HG03066 (cell line): ENCODE results near the gene RASD2.
"Not testable (repeated sequence)": the region's sequence is repeated elsewhere in the genome, so short reads cannot be mapped to it uniquely, and the experiment has no call there.

Source experiments
- ATAC-seq: cut with Tn5 transposase; IDR thresholded peaks from one replicate; pipeline ENCODE4 v1.9.1; 2021; ENCODE audit warnings: low read depth; ENCODE audit not compliant: unreplicated experiment

The RASD2 gene

GRCh38 chr22:35540595-35541253, at the start of gene RASD2:
RASD2 (plus strand) TSS chr22:35540831; CDS start chr22:35546810, 5,979 bp downstream.
- ATAC-seq = no peak

- ATAC-seq = not testable (repeated sequence)
Observed at GRCh38 chr22:35491061-35491907, 49.3 kb upstream of the RASD2 start.

GRCh38 chr22:35491908-35492380, 48.7 kb upstream of the RASD2 start:
- no peak for ATAC-seq

- ATAC-seq = no peak
Observed at GRCh38 chr22:35493074-35493473, 47.6 kb upstream of the RASD2 start.

- ATAC-seq = not testable (repeated sequence)
Observed at GRCh38 chr22:35495711-35496110, 44.9 kb upstream of the RASD2 start.

GRCh38 chr22:35496768-35497312, 43.8 kb upstream of the RASD2 start:
- ATAC-seq = no peak

- ATAC-seq = no peak
Observed at GRCh38 chr22:35498026-35498800, 42.4 kb upstream of the RASD2 start.

GRCh38 chr22:35502836-35503235, 37.8 kb upstream of the RASD2 start:
- ATAC-seq = no peak

GRCh38 chr22:35505399-35506258, 35.0 kb upstream of the RASD2 start:
- no peak for ATAC-seq

- no peak for ATAC-seq
Observed at GRCh38 chr22:35506259-35506570, 34.4 kb upstream of the RASD2 start.

GRCh38 chr22:35507851-35508250, 32.8 kb upstream of the RASD2 start:
- ATAC-seq = not testable (repeated sequence)

- ATAC-seq = no peak
Observed at GRCh38 chr22:35509451-35509850, 31.2 kb upstream of the RASD2 start.

- no peak for ATAC-seq
Observed at GRCh38 chr22:35509960-35510359, 30.7 kb upstream of the RASD2 start.

- ATAC-seq = no peak
Observed at GRCh38 chr22:35510481-35510934, 30.1 kb upstream of the RASD2 start.

- no peak for ATAC-seq
Observed at GRCh38 chr22:35510951-35511350, 29.7 kb upstream of the RASD2 start.

- no peak for ATAC-seq
Observed at GRCh38 chr22:35514366-35514765, 26.3 kb upstream of the RASD2 start.

GRCh38 chr22:35515952-35516351, 24.7 kb upstream of the RASD2 start:
- ATAC-seq = not testable (repeated sequence)

- no peak for ATAC-seq
Observed at GRCh38 chr22:35516723-35517122, 23.9 kb upstream of the RASD2 start.

- no peak for ATAC-seq
Observed at GRCh38 chr22:35517207-35517606, 23.4 kb upstream of the RASD2 start.
